ENCODE measurements around the gene WRNIP1. TPM values are rescaled to one million over a fixed set of nuclear protein-coding genes. Genes with fewer than 3 reads are reported as not detected.

The WRNIP1 gene
- total RNA-seq, 1 experiment from 2014 or later = 38.1 TPM

DNA sequence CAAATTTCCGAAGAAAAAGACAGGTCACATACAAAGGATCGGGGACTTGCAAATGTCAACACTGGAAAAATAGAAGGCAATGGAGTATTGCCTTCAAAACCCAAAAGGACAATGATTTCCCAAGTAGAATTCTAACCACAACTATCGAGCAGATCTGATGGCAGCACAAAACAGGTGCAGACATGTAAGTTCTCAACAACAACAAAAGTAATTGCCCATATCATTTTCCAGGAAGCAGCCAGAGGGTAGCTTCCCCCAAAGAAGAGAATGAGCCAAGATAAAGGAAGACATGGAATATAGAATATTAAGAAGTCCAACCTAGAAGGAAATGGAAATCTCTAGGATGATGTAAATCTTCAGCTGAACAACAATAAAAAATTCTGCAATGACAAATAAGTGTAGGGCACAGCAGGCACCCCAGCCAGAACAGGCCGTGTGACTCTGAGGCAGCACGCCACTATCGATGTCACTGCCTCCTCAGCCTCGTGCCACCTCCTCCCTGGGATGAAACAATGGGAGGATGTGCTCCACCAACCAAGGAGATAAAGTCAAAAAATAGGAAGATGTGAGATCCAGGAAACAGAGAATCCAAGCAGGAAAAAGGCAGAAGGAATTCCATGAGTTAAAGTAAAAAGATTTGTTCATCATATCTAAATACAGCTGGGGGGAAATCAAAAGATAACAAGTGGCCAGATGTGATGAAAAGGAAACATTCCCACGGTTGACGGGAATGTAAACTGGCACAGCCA lies 42.3 kb downstream of the WRNIP1 start:
- no peaks in the 10 kb centered on the region for H3K9me3 Mint-ChIP-seq
- Histone ChIP-seq H4K20me1 (ENCODE audit: control insufficient read depth, insufficient read depth, insufficient read length) (peaks cover 2% of the 10 kb centered on the region), H2BK120ac (ENCODE audit: low read depth, low read length, poor library complexity, severe bottlenecking) (no peak overlapping the region), H3K18ac (ENCODE audit: insufficient read length, low read depth, low read length) (no peak overlapping the region), H2BK5ac (ENCODE audit: insufficient read length, low read length) (no peak overlapping the region), H4K5ac (ENCODE audit: insufficient read length, low read depth, low read length) (no peak overlapping the region), H3K4ac (ENCODE audit: low read depth, low read length) (no peak overlapping the region), H3K27me3 (ENCODE audit: insufficient read depth, low read length) (no peaks in the 10 kb centered on the region), H3K23ac (ENCODE audit: insufficient read length, low read depth, low read length) (no peak overlapping the region), H3K9ac (ENCODE audit: extremely low read depth, insufficient read length, low read length) (no peak overlapping the region), H3K79me1 (ENCODE audit: insufficient read depth, low read depth, low read length, poor library complexity, severe bottlenecking) (no peaks in the 10 kb centered on the region), H4K8ac (replicated peaks; ENCODE audit: insufficient read length, low read depth, low read length) (no peak overlapping the region), H2AK5ac (ENCODE audit: insufficient read length, low read length) (no peak overlapping the region), H2BK15ac (ENCODE audit: low read depth, low read length) (no peak overlapping the region), H4K91ac (ENCODE audit: insufficient read length, low read depth, low read length) (no peak overlapping the region), H2AFZ (ENCODE audit: low read length) (no peak overlapping the region), H3K9me3 (ENCODE audit: control insufficient read depth, low read depth, low read length) (no peaks in the 10 kb centered on the region), H3K14ac (ENCODE audit: insufficient read depth, low read length) (no peak overlapping the region; the same call in 1 of the 2 replicates), H3K4me1 (ENCODE audit: insufficient read depth, low read length) (no peaks in the 10 kb centered on the region), H3K79me2 (ENCODE audit: insufficient read depth, low read length) (no peaks in the 10 kb centered on the region), H3T11ph (ENCODE audit: low read length) (no peak overlapping the region), H3K23me2 (ENCODE audit: insufficient read length, low read depth, low read length, poor library complexity, severe bottlenecking) (no peaks in the 10 kb centered on the region), H2BK20ac (ENCODE audit: low read depth, low read length, poor library complexity, severe bottlenecking) (no peak overlapping the region), H2BK12ac (ENCODE audit: insufficient read length, low read depth, low read length) (no peak overlapping the region), H3K56ac (ENCODE audit: insufficient read length, low read depth, low read length) (no peak overlapping the region), H3K27ac (ENCODE audit: insufficient read length, low read depth, low read length) (no peak overlapping the region), H3K4me2 (ENCODE audit: insufficient read depth, insufficient read length, low read length) (no peak overlapping the region)
- no CpG with 5 or more reads among the region's 9 CpGs for WGBS (ENCODE audit: extremely low coverage, insufficient read length, low lambda C conversion rate)
- H3K36me3 Mint-ChIP-seq (ENCODE audit: insufficient read depth in 1 of 3, low read depth in 3 of 3) = no peaks in the 10 kb centered on the region
- H3K4me3 Mint-ChIP-seq = no peak overlapping the region
- H3K27me3 Mint-ChIP-seq (ENCODE audit: low read depth) = no peaks in the 10 kb centered on the region
- no peak for TF ChIP-seq CTCF (conservative IDR thresholded peaks at IDR 0.05)
- H3K4me1 Mint-ChIP-seq = 0 out of 4 replicates have a peak, but pooled peaks cover 0 to 8% of the 10 kb centered on the region in 2 experiments
- DNase-seq = no peak
- no peak overlapping the region; a peak in 1 of 7 replicates for H3K27ac Mint-ChIP-seq
